ENCODE data around the gene IGSF11.
"Not testable (repeated sequence)": the region's sequence is repeated elsewhere in the genome, so short reads cannot be mapped to it uniquely, and the experiment has no call there.

The IGSF11 gene

DNA sequence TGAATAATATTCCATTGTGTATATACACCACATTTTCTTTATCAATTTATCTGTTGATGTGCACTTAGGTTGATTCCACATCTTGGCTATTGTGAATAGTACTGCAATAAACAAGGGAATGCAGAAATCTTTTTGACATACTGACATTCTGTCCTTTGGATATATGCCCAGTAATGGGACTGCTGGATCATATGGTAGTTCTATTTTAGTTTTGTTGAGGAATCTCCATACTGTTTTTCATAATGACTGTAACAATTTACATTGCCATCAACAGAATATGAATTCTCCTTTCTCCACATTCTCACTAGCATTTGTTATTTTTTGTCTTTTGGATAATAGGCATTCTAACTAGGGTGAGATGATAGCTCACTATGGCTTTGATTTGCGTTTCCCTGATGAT lies 174.7 kb downstream of the IGSF11 start:
- no peak for DNase-seq (ENCODE audit: low read depth)
- TF ChIP-seq, protein P1, sequence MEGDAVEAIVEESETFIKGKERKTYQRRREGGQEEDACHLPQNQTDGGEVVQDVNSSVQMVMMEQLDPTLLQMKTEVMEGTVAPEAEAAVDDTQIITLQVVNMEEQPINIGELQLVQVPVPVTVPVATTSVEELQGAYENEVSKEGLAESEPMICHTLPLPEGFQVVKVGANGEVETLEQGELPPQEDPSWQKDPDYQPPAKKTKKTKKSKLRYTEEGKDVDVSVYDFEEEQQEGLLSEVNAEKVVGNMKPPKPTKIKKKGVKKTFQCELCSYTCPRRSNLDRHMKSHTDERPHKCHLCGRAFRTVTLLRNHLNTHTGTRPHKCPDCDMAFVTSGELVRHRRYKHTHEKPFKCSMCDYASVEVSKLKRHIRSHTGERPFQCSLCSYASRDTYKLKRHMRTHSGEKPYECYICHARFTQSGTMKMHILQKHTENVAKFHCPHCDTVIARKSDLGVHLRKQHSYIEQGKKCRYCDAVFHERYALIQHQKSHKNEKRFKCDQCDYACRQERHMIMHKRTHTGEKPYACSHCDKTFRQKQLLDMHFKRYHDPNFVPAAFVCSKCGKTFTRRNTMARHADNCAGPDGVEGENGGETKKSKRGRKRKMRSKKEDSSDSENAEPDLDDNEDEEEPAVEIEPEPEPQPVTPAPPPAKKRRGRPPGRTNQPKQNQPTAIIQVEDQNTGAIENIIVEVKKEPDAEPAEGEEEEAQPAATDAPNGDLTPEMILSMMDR (conservative IDR thresholded peaks at IDR 0.05; ENCODE audit: low read depth, low read length) = no peak
- no peak overlapping the region for H3K4me3 ChIP-seq (ENCODE audit: low read depth, low read length)

GRCh38 chr3:118851466-118852193 lies 183.0 kb downstream of the IGSF11 start:
- not testable (repeated sequence) for H3K4me3 ChIP-seq (ENCODE audit: low read depth, low read length); DNase-seq (ENCODE audit: low read depth)

GRCh38 chr3:118850687-118851086 lies 184.0 kb downstream of the IGSF11 start:
- TF ChIP-seq, protein P1 (conservative IDR thresholded peaks at IDR 0.05; ENCODE audit: low read depth, low read length) = no peak
- no peak for DNase-seq (ENCODE audit: low read depth)

More at GRCh38 chr3:118850687-118851086, 184.0 kb downstream of the IGSF11 start:
- no peak overlapping the region for H3K4me3 ChIP-seq (ENCODE audit: low read depth, low read length)
